HG03378 (cell line): ENCODE measurements around the gene YWHAE.
"Not testable (repeated sequence)": the region's sequence is repeated elsewhere in the genome, so short reads cannot be mapped to it uniquely, and the experiment has no call there.

Experiments
- ATAC-seq: cut with Tn5 transposase; IDR thresholded peaks from one replicate; pipeline ENCODE4 v1.9.1; 2021; ENCODE audit warnings: mild to moderate bottlenecking, moderate library complexity; ENCODE audit not compliant: unreplicated experiment

YWHAE gene

GRCh38 chr17:1331708-1332107, 68.3 kb downstream of the YWHAE start:
- no peak for ATAC-seq

DNA sequence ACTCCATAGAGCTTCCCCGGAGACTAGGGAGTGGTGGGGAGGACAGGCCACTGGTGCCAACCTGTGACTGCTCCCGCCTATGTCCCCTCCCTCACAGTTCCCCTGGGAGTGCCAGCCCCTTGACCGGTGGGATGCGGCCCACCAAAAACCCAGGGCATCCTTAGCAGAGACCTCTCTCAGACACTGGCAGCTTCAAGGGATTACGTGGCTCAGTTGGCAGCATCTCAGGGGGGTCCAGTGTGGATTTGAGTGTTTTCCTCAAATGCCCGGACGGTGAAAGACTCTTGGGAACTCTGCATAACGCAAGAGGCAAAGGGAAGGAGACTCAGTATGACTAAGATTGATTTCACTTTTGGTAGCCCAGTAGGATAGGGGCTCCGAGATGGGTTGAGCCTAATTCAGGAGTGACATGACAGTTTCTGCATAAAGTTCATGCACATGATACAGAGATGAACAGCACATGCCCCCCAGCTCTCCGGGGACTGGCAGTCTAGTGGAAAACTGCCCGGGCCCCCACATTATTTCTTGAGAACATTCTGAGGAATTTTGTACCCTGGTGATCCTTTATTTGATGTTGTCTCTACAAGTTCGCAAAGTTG, 70.2 kb downstream of the YWHAE start:
- ATAC-seq, result no peak

DNA sequence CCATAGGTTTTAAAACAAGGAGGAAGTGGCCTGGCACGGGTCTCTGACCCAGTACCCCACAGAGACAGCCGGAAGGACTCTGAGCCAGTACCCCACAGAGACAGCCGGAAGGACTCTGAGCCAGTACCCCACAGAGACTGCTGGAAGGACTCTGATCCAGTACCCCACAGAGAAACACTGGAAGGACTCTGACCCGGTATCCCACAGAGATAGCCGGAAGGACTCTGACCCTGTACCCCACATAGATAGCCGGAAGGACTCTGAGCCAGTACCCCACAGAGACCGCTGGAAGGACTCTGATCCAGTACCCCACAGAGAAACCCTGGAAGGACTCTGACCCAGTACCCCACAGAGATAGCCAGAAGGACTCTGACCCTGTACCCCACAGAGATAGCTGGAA, 71.6 kb downstream of the YWHAE start:
- ATAC-seq, result no peak

DNA sequence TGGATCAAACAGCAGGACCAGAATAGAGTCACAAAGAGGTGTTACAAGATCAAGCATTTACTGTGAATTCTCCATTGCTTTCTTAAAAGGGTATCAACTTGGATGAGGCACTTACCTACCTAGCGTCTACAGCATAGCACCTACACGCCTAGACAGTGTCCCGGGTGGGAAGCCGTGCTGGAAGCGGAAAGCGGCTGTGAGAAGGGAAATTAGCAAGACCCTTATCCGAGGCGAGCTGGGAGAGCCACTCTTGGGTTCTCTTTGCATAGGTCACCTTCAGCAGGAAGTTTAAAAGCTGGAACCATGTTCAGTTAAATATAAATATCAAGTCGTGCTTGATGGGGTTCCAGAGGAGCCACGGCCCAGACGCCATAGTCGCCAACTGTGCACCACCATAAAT, 74.3 kb downstream of the YWHAE start:
- no peak for ATAC-seq

- no peak for ATAC-seq
Observed at GRCh38 chr17:1324201-1324771, 75.7 kb downstream of the YWHAE start.

- ATAC-seq, result no peak
Observed at GRCh38 chr17:1323336-1323735, 76.7 kb downstream of the YWHAE start.

GRCh38 chr17:1322480-1322879, 77.5 kb downstream of the YWHAE start:
- ATAC-seq, result no peak

- no peak for ATAC-seq
Observed at GRCh38 chr17:1322014-1322428, 78.0 kb downstream of the YWHAE start.

DNA sequence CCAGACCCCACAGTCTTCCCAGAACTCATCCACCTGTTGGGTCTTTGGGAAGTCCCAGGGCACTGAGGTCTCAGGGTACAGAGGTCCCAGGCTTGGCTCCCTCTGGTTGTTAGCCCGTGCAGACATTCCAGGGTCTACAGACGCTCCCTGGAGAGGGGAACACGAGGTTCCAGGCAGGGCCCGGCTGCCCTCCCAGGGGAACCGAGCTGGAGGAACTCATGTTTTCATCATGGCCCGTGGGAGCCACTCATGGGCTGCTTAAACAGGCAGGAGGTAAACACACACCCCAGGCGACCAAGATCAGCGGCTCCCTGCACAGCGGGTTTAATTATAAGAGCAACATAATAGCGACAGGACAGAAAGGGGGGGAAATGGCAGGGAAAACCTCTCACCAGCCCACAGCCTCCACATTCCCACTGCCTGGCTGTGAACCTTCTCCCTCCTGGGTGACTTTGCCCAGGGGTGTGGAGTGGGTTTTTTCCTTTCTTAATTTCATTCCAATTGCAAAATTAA, 84.1 kb downstream of the YWHAE start:
- ATAC-seq, result no peak

DNA sequence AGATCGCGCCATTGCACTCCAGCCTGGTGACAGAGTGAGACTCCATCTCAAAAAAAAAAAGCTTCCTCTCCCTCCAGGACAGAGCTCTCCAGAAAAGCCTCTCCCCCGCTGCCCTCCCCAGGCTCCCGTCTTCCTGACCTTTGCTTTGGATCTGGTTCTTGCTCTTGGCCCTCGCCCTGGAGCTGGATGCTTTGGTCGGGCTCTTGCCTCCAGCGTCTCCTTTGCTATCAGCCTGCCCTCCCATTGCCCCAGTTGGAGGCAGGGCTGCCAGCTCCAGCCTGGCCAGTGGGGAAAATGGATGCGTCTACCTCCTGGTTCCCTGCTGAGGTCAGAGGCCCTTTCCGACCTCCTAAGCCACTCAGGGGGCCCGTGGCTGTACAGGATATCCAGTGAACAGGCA, 84.6 kb downstream of the YWHAE start:
- ATAC-seq, result no peak

DNA sequence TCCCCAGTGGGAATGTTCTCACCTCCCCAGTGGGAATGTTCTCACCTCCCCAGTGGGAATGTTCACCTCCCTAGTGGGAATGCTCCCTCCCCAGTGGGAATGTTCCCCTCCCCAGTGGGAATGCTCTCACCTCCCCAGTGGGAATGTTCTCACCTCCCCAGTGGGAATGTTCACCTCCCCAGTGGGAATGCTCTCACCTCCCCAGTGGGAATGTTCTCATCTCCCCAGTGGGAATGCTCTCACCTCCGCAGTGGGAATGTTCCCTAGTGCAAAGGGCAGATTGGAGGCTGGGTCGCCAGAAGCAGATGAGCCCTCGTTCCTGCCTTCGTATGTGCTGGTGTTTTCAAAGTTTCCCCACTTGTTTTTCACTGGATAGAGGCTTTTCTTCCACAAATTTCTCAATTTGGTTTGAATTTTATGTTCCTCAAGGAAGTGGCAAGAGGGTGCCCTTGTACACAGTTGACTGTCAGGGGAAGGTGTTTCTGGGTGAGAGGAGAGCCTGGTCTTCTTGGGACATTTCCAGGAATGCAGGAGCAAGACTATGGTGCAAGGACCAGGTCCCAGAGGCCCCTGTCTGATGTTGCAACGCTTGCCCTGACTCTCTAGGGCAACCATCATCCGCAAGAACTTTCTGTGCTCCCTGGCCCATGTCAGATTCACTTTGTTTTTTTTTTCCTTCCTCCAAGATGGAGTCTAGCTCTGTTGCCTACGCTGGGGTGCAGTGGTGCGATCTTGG, 86.6 kb downstream of the YWHAE start:
- no peak for ATAC-seq

GRCh38 chr17:1312261-1312870, 87.7 kb downstream of the YWHAE start:
- ATAC-seq, result no peak

GRCh38 chr17:1307829-1308228, 92.2 kb downstream of the YWHAE start:
- ATAC-seq, result not testable (repeated sequence)

GRCh38 chr17:1304962-1305563, 95.0 kb downstream of the YWHAE start:
- ATAC-seq, result no peak

DNA sequence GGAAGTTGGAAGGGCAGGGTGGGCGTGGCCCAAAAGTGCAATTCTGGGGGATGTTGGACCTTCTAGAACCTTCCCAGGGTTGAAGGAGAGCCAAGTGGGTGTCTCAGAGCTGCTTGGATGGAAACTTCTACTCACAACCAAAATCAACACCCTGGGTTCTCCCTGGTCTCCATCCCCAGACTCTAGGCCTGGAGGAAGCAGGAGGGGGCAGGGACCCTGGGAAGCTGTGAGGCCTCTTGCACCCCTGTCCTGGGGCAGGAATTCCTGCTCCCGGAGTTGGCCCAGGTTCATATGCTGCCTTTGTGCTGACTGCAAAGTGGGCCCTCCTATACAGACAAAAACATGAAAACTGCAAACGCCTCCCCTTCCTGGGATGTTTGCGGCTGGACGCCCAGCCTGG, 95.5 kb downstream of the YWHAE start:
- ATAC-seq, result no peak

GRCh38 chr17:1302761-1303160, 97.3 kb downstream of the YWHAE start:
- ATAC-seq, result no peak

DNA sequence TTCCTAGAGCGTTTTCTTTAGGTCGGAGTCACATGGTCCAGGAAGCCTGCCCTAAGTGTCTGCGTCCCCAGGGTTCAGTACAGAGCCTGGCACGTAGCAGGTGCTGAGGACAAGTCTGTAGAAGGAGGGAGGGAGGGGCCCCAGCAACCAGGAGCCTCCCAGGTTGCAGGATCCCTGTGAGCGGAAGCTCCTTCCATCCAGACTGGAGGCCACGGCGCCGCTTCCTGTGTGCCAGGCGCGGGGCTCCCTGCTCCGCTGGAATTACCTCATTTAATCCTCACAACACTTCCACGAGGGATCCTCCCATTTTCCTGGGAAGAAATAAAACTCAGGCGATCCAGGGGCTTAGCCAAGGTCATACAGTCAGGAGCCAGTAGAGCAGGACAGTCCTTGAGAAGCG, 98.5 kb downstream of the YWHAE start:
- ATAC-seq, result no peak

DNA sequence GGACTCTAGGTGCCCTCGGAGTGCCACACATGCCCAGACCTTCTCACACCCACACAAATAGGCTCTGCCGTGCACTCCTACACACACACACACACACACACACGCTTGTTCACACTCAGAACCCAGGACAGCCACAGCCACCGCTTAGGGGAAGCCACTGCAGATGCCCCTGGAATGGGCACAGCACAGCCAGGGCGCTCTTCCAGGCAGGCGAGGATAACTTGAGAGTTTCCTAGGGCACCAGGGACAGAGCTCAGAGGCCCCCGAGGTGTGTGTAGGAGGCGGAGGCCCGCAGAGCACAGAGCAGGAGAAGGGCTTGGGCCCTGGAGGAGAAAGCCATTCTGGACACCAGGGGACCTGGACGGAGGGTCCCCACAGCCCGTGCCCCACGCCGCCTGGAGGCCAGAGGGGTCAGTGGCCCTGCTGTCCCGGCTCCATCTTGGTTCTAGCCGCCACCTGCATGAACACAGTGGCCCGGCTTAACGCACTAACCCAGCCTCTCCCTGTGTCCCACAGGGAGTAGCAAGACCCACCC, 99.6 kb downstream of the YWHAE start:
- no peak for ATAC-seq

DNA sequence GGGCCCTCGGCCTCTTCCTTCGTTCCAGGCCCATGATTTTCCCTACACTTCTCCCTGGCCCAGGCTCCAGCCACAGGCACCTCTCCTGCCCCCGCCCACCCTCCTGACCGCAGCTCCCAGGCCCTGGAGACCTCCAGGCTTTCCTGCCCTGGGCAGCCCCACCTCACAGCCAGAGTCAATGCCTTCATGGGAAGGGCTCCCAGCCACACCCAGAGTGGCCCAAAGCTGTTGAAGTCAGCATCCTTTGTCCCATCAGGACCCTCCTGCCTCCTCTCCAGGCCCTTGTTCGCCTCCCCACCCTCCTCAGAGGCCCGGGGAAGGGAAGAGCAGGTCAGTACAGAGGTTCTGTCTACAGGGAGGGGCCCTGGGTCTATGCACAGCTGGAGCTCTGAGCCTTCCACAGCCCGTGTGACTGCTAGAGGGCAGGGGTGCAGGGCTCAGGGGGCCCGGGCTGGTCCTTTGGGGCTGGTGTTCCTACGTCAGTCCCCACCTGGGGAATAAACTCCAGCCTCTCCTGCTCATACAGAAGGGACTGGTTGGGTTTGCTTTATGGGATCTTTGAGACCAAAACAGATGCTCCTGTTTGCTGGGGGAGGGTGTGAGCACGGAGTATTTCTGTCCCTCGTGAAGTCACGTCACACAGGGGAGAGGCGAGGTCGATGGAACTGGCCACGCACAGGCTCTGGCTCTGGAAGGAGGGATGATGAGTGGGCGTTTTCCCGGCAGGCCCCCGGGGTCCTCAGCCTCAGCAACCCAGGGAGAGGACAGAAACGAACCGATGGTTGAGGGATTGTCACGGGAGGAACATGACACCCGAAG, 100.3 kb downstream of the YWHAE start:
- ATAC-seq, result no peak

GRCh38 chr17:1298606-1299005, 101.4 kb downstream of the YWHAE start:
- ATAC-seq, result no peak
